HUDEP-2 (cell line): Measurements from ENCODE around the gene KDM4C.

Experiments
- DNase-seq, 76 experiments: peaks; one replicate each; lab custom pipeline; 2025; ENCODE audit not compliant: unreplicated experiment in 76 of 76; lab: John Stamatoyannopoulos, UW

KDM4C gene

GRCh38 chr9:6852243-6852963, 94.6 kb downstream of the KDM4C start:
- DNase-seq: peak in 5 of 76 experiments; percentile 1 to 26 (median 23)

DNA sequence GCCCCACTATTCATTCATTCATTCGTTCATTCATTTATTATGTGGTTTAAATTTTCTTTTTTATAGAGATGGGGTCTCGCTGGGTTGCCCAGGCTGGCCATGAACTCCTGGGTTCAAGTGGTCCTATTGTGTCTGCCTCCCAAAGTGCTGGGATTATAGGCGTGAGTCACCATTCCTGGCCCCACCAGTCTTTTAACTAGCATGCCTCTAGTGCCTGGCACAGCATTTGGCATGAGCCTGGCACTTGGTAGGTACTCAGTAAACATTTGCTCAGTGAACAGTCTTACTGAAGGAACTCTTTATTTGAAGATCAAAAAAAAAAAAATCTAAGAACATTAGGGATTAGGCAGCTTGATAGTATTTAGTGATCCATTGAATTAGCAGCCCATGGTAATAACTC, 98.1 kb downstream of the KDM4C start:
- no peak for DNase-seq

DNA sequence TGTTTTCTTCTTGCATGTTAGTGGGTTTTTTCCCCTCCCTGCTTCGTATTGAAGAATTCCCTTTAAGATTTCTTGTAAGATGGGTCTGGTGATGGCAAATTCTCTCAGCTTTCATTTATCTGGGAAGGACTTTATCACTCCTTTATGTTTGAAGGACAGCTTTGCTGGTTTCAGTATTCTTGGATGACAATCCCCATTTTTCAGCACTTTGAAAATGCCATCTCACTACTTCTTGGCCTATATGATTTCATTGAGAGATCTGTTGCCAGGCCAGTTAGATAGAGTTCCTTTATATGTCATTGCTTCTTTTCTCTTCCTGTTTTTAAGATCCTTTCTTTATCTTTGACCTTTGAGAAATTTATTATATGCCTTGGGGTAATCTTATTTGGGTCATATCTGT, 106.3 kb downstream of the KDM4C start:
- DNase-seq: no peak

DNA sequence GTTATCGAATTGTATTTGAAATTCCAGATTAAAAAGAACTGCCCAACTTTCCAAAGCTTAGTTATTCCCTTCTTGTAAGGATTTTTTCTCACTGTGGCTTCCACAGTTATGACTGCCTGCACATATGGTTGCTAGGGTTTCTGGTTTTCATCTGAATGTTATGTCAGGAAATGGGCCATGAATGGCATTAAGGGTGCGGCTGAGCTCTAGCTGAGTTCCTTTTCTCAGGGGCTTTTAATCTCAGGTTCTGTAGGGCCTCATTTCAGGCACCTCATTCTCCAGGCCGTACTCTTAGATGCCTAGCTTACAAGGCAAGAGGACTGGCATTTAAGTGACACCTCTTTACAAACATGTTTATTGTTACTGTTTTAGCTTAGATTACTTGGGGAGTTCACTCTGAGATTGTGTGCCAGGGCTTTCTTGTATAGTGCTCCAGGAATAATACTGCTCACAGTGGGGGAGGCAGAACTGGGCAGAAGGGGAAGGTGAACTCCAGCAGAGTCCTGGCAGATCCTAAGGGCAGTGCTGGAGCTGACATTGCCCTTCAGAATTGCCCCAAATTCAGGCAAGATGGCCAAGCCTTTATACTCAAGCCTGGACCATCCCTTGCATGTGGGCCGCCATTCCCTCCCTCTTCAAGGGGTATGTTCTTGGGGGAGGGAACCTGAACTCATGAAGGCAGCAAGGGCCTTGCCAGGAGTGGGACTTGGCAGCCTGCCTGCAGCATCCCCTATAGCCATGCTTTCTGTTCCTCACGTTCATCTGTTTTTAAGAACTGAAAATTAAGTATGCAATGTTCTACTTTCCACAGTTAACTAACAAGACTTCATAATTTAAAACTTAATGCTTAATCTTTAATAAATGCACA, 111.5 kb downstream of the KDM4C start:
- DNase-seq: no peak

DNA sequence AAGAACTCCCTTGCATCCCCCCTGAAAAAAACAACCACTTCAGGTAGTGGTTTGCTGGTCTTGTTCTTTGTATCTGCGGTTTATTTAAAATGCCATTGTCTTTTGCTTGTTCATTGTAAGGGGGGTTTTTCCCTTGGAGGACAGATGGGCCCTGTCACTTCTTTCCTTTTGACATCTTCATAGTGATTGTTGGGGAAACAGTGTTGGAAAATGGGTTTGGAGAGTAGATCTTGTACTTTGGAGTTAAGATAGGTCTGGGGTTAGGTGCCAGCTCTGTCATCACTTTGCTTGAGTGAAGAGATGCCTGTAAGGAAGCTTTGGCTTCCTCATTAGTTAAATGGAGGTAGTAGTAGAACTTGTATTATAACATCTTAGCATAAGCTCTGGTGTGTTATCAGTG, 112.4 kb downstream of the KDM4C start:
- DNase-seq: no peak

GRCh38 chr9:6870650-6871477, 113.1 kb downstream of the KDM4C start:
- DNase-seq: no peak

DNA sequence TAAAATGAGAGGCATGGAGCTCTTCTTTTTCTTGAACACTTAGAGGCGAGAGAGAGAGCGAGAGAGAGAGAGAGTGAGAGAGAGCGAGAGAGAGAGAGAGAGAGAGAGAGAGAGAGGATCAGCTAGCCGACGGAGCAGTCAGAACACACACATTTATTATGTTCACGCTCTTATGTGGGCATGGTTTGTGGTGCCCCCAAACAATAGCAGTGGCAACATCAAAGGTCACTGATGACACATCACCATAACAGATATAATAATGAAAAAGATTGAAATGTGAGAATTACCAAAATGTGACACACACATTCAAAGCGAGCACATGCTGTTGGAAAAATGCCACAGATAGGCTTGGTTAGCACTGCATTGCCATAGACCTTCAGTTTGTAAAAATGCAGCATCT, 116.1 kb downstream of the KDM4C start:
- DNase-seq: peak in 2 of 76 experiments; percentile 6 to 15

DNA sequence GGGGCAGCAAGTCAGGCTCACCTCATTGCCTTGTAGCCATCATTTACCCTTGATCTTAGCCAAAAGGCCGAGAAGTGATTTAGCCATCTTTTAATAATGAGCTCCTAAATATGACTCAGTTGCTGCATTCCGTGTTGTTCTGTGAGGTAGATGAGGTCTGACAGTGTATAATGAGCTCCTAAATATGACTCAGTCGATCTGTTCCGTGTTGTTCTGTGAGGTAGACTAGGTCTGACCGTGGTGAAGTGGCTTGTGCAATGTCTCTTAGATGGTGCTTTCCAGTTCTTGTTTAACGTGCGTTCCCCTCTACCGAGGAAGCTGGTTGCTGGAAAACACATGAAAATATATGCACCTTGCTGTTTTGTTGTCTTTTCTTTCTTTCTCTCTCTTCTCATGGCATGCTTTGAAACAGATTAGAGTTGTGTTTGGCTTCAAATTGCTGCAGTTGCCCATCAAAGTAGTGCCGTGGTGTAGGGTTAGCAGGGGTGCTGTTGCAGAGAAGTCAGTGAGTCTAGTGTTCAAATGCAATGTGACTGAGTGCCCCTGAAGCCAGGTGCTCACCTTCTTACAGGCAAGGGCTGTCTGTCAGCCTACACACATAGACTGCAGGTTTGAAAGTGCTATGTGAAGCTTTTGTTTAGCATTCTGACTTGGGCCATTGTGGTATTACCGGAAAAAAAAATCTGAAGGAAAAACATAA, 118.6 kb downstream of the KDM4C start:
- DNase-seq: no peak

GRCh38 chr9:6877671-6878161, 119.9 kb downstream of the KDM4C start:
- no peak for DNase-seq

DNA sequence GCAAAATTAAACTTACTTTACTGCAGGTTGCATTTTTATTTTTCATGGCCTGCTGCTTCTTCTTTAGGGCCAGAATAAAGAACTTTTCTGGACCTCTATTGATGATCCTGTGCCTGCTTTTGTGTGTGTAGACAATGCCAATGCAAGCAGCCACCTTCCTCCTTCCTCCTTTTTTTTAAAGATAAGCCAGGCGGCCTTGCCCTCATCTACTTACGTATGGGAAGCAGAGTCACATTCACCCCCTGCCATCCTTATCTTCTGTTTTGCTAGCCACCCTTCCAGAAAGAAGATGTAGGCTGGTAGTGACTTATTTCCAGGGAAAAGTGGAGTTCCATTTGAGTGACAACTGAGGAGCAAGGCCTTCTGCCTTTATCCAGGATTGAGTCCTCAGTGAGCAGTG, 122.9 kb downstream of the KDM4C start:
- DNase-seq: peak in 8 of 76 experiments; percentile 7 to 37 (median 18)

DNA sequence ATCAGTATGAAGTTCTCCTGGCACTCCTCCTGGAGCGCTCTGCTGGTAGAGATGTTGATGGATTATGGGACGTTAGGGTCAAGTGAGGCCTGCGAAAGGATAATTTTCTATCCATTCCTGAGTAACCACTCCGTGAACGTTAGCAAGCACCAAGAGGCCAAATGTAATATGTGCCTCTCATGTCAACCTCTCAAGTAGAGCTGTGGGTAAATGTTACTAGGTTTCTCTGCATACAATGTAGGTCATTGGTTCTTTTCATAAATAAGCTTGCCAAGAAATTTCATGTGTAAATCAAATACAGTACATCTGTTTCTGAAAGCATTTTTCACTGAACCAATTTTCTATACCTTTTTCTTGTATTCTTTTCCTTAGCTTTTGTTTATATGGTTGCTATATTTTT, 126.3 kb downstream of the KDM4C start:
- no peak for DNase-seq

DNA sequence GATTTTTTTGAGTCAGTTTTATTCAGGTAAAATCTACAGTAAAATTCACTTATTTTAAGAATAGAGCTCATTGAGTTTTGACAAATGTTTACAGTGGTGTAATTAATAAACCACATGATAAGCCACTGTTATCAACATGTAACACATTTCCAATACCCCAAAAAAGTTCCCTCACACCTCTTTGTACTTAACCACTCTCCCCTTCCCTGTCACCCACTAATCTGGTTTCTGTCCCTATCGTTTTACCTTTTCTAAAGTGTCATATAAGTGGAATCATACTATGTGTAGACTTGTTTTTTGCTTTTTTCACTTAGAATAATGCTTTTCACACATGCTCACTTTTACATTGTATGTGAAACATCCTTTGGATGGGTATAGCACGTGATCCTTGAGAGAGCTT, 127.2 kb downstream of the KDM4C start:
- peak in 9 of 76 experiments; percentile 7 to 49 (median 19) for DNase-seq

DNA sequence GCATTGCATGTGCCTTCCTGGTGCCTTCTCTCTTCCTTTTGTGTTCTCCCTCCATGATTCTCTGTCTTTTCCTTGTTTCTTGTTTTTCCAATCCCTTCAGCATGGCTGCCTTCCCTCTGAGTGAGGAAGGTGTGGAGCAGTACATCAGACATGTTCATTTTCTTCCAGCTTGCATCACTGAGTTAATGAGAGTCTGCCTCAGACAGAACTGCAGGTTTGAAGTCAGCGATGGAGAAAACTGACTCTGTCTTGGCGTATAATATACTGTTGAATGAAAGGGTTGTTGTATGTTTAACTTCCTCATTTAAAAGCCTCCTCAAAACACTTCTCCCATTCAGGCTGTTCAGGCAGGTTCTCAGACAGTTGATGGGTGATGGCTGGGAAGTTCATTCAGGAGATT, 129.3 kb downstream of the KDM4C start:
- no peak for DNase-seq

DNA sequence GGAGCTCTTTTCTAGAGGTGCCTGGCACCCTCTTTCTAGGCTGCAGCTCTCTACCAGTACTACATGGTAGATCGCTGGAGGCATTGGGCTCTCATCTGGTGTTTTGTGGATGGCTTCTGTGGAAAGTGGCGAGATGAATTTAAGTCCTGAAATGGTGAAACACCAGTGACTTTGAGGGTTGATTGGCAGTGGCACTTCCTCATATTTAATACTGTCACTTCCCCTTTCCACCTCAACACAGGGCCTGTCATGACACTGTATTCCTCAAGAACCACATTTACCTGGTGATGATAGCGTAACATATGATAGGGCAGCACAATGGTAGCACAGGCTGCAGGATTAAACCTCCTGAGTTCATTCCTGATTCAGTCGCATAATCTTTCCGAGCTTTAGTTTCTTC, 132.1 kb downstream of the KDM4C start:
- no peak for DNase-seq

DNA sequence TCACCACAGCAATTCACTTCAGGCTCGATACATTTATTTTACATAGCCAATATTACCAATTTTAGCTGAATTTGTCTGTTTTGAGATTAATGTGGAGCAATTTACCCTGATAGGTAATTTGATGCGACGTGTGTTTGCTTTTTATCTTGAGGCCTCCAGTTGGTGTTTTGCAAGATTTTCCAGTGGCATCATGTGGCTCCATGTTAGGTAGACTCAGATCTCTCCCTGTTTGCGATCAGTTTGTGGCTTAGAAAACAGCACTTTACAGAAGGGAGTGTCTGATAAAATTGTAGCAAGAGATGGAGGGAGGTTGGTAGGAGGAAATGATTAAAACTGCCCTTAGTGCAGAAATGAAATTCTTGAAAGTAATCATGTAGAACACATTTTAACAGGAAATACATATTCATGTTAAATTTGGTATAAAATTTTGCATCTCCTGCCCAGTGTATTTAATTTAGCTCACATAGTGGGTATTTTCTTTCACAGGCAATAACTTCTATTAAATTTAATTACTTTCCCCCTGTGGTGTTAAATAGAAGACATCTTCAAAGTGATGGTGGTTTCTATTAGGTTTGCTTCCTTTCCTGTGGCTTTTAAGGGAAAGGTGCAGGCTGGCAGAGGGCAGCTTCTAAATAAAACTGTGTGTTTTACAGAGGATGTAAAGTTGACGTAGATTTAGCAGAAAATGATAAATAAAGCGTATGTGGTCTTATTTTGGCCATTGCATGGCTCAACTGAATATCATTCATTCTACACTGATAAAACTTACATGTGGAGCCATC, 135.8 kb downstream of the KDM4C start:
- peak in 58 of 76 experiments; percentile 7 to 88 (median 52) for DNase-seq

DNA sequence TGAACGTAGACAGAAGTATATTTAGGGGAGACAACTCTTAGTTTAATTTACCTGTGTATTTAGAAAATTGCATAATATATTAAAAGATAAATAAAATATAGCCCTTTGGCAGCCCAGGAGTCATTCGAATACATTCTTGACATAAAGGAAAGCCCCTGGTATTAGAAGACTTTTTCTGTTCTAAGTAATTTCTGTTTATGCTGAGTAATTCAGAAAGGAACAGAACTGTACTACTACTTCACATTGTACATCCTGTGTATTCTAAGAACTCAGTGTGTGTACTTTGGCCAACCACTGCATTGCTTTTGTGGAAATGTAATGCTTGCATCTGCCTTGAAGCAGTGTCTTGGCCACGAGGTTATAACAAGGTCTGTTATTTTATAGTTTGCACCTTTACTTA, 136.4 kb downstream of the KDM4C start:
- DNase-seq: peak in 1 of 76 experiments; percentile 7

DNA sequence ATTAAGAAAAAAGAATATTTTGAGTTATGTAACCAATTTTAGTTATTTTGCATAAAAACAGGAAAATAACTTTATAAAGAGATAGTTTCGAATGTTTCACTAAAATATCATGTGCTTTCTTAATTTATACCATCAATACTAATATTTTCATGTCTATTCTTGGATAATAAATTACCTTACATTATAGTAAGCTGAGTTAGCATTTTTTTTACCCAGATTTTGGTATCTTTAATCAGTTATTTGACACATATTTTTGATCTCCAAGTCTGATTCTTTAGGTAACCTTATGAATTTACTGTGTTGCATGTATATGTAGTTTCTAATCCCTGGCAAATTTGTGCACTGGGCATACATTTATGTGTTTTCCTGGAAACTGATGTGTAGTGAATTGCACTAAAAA, 138.0 kb downstream of the KDM4C start:
- no peak for DNase-seq

GRCh38 chr9:6896562-6896961, 138.8 kb downstream of the KDM4C start:
- DNase-seq: peak in 66 of 76 experiments; percentile 9 to 96 (median 71)

DNA sequence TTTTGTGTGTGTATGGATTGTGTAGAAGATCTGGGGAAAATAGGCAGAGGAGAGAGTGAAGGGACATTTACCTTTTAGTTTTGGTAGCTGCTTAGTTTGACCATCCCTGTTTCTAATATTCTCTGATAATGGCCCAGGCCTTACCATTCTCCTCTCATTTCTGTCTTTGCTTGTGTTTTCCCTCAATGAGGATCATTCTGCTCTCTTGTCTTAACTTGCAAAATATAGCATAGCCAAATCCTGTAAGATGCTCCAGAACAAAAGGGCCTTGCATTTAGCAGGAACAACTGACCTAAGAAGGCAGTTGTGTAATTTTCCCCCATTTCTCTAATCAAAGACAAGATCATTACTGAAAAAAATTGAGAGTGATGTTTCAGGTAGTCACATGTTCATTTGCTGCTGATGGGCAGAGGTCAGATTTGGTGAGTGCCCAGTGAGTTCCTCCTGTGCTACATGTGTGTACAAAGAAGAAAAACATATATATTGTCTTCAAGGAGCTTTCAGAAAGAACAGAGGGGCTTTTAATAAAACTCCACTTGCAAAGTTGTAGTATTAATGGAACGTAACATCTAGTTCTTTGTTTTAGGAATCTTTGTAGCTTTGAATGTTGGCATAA, 139.5 kb downstream of the KDM4C start:
- no peak for DNase-seq
